Skeletal muscle tissue (tissue), 4 donors: ENCODE data around the gene FAM180B. TPM values are rescaled to one million over a fixed set of nuclear protein-coding genes. Genes with fewer than 3 reads are reported as not detected.

Source experiments
- H3K27ac ChIP-seq: one replicate; pipeline ENCODE4 v1.7.0; 2013; ENCODE audit warnings: mild to moderate bottlenecking, low read depth, low read length, inconsistent platforms
- H3K27me3 ChIP-seq, 3 donors: one replicate each; pipeline ENCODE4 v1.7.0; 2013; ENCODE audit warnings: low read length in 3 of 3; ENCODE audit not compliant: control insufficient read depth in 3 of 3, insufficient read depth in 3 of 3
- H3K36me3 ChIP-seq, 3 donors: one replicate each; pipeline ENCODE4 v1.7.0; 2013; ENCODE audit warnings: low read length in 3 of 3; ENCODE audit not compliant: control insufficient read depth in 3 of 3, insufficient read depth in 3 of 3
- H3K4me1 ChIP-seq, 3 donors: one replicate each; pipeline ENCODE4 v1.7.0; 2013; ENCODE audit warnings: low read length in 3 of 3, mild to moderate bottlenecking in 3 of 3; ENCODE audit not compliant: control insufficient read depth in 3 of 3, insufficient read depth in 3 of 3
- H3K4me3 ChIP-seq, 3 donors: one replicate each; pipeline ENCODE4 v1.7.0; 2013; ENCODE audit warnings: low read length in 3 of 3
- H3K9ac ChIP-seq, 3 donors: one replicate each; pipeline ENCODE4 v1.7.0; 2013; ENCODE audit warnings: low read length in 3 of 3, mild to moderate bottlenecking in 3 of 3, moderate library complexity in 2 of 3, low read depth in 1 of 3
- H3K9me3 ChIP-seq, 3 donors: one replicate each; pipeline ENCODE4 v1.7.0; 2013; ENCODE audit warnings: low read length in 3 of 3; ENCODE audit not compliant: control insufficient read depth in 3 of 3
- total RNA-seq: library from RNA; depleted of rRNA; stranded (reverse); fragments of >200 nt; gene quantifications from one replicate; pipeline ENCODE4 v1.2.3, GENCODE V29; 2014
- donor health status: Osteomylitis.

The FAM180B gene
- total RNA-seq, 1 donor from 2014 or later, result 2.1 TPM

GRCh38 chr11:47607380-47607779 is 20.9 kb downstream of the FAM180B start:
- H3K36me3 ChIP-seq, result peaks cover 0 to 11% (median 0%) of the 10 kb centered on the region in 3 donors
- peaks cover 3 to 14% (median 3%) of the 10 kb centered on the region in 3 donors for H3K4me1 ChIP-seq
- no peak overlapping the region for H3K9ac ChIP-seq
- no peaks in the 10 kb centered on the region for H3K27me3 ChIP-seq
- H3K27ac ChIP-seq, result no peak overlapping the region
- no peaks in the 10 kb centered on the region for H3K9me3 ChIP-seq
- no peak overlapping the region for H3K4me3 ChIP-seq

GRCh38 chr11:47609675-47610074 is 23.2 kb downstream of the FAM180B start:
- H3K27me3 ChIP-seq, result no peaks in the 10 kb centered on the region
- no peaks in the 10 kb centered on the region for H3K9me3 ChIP-seq
- H3K9ac ChIP-seq, result no peak overlapping the region
- H3K36me3 ChIP-seq, result peaks cover 0 to 11% (median 0%) of the 10 kb centered on the region in 3 donors
- H3K4me3 ChIP-seq, result no peak overlapping the region
- no peak overlapping the region for H3K27ac ChIP-seq
- H3K4me1 ChIP-seq, result peaks cover 3 to 14% (median 3%) of the 10 kb centered on the region in 3 donors

DNA sequence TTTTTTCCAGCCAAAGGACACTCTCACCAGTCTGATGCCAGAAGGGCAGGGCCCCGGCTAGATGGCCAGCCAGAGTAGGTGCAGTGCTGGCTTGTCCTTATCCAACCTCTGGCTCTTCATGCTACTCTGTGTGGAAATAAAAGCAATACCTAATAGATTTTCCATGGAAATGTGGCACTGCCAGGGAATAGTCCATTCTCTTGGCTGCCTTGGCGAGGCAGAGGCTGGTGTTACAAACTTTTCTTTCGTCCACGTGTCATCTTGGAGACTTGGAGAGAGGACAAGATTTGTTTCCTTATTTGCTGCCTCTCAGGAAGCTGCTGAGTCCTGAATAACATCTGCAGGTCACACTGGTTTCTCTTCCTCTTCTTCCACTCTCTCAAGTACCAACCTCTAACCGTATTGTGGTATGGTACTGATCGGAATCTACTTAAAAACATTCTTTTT is 24.9 kb downstream of the FAM180B start:
- Histone ChIP-seq H3K36me3 (peaks cover 0 to 11% (median 0%) of the 10 kb centered on the region in 3 donors), H3K4me1 (peaks cover 3 to 14% (median 3%) of the 10 kb centered on the region in 3 donors), H3K27me3 (no peaks in the 10 kb centered on the region), H3K4me3 (no peak overlapping the region), H3K9me3 (no peaks in the 10 kb centered on the region), H3K9ac (no peak overlapping the region), H3K27ac (no peak overlapping the region)

GRCh38 chr11:47615249-47615648 is 28.8 kb downstream of the FAM180B start:
- Histone ChIP-seq H3K4me3 (no peak overlapping the region), H3K9ac (no peak overlapping the region), H3K27me3 (no peaks in the 10 kb centered on the region), H3K4me1 (peaks cover 0 to 3% (median 0%) of the 10 kb centered on the region in 3 donors), H3K9me3 (no peaks in the 10 kb centered on the region), H3K27ac (no peak overlapping the region), H3K36me3 (peaks cover 4 to 17% (median 17%) of the 10 kb centered on the region in 3 donors)

DNA sequence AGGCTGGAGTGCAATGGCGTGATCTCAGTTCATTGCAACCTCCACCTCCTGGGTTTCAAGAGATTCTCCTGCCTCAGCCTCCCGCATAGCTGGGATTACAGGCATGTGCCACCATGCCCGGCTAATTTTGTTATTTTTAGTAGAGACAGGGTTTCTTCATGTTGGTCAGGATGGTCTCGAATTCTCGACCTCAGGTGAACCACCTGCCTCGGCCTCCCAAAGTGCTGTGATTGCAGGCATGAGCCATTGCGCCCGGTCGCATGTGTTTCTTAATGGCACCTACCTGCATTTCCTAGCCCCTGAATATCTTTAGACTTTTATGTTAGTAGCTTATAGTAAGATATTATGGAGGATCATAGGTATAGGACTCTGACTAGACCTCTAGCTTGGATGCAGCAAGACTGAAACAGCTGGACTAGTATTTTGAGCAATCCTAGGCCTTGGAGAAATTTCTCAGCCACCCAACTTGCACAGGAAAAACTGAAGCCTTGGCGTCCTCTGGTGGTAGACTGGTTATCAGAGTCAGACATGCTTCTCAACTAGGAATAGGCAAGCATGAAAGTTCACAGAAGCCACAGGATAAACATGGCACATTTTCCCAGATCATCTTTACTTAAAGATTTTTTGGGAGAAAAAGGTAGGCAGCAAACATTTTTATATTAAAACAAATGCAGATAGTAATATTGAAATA is 30.4 kb downstream of the FAM180B start:
- Histone ChIP-seq H3K9me3 (no peaks in the 10 kb centered on the region), H3K36me3 (peaks cover 13 to 30% (median 24%) of the 10 kb centered on the region in 3 donors), H3K27me3 (no peaks in the 10 kb centered on the region), H3K4me1 (no peaks in the 10 kb centered on the region), H3K9ac (no peak overlapping the region), H3K27ac (no peak overlapping the region), H3K4me3 (no peak overlapping the region)

GRCh38 chr11:47617417-47617809 is 30.9 kb downstream of the FAM180B start:
- no peak overlapping the region for H3K4me3 ChIP-seq
- no peak overlapping the region for H3K27ac ChIP-seq
- H3K36me3 ChIP-seq, result peaks cover 18 to 35% (median 29%) of the 10 kb centered on the region in 3 donors
- H3K9me3 ChIP-seq, result no peaks in the 10 kb centered on the region
- no peaks in the 10 kb centered on the region for H3K27me3 ChIP-seq
- H3K4me1 ChIP-seq, result no peaks in the 10 kb centered on the region
- no peak overlapping the region for H3K9ac ChIP-seq

DNA sequence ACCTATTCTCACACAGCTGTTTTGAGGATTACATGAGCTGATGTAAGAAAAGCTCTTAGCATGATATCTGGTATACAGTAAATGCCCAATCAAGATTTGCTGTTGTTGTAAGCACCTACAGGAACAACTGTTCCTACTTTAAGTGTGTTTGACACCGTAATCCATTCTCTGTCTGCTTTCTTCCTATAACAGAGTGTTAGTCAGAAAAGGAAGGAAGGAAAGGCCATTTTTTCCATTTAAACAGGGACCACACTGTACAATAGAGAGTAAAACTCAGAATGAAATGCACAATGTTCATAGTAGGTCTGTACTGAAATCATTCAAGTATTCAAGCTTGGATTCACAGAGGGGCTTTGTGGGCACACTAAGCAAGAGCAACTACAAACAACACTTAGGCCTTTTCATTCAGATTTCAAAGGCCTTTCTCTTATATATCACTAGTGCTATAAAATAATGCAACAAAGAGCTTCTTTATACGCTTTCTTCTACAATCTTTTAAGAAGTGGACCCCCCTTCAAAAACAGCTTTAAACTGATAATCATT is 34.4 kb downstream of the FAM180B start:
- H3K36me3 ChIP-seq, result peaks cover 29 to 55% (median 51%) of the 10 kb centered on the region in 3 donors

DNA sequence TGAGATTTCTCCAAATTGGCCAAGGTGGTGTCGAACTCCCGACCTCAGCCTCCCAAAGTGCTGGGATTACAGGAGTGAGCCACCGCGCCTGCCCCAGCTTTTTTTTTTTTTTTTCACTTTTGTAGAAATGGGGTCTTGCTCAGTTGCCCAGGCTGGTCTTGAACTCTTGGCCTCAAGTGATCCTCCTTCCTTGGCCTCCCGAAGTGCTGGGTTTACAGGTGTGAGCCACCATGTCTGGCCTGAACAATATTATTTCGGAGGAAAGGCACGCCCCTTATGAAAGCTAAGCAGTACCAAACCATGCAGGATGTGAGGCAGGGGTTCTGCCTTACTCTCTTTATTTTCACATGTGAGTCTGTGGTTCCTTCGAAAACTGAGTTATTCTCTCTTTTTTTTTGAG is 39.8 kb downstream of the FAM180B start:
- Histone ChIP-seq H3K9me3 (no peaks in the 10 kb centered on the region), H3K27ac (no peak overlapping the region), H3K36me3 (peaks cover 33 to 66% (median 65%) of the 10 kb centered on the region in 3 donors), H3K27me3 (no peaks in the 10 kb centered on the region), H3K9ac (no peak overlapping the region), H3K4me3 (no peak overlapping the region), H3K4me1 (no peaks in the 10 kb centered on the region)

More for the DNA sequence above, 34.4 kb downstream of the FAM180B start:
- Histone ChIP-seq H3K9me3 (no peaks in the 10 kb centered on the region), H3K9ac (no peak overlapping the region), H3K4me1 (no peaks in the 10 kb centered on the region), H3K27me3 (no peaks in the 10 kb centered on the region), H3K27ac (no peak overlapping the region), H3K4me3 (no peak overlapping the region)

GRCh38 chr11:47628026-47628425 is 41.5 kb downstream of the FAM180B start:
- Histone ChIP-seq H3K4me3 (no peak overlapping the region), H3K27me3 (no peaks in the 10 kb centered on the region), H3K27ac (no peak overlapping the region), H3K9me3 (no peaks in the 10 kb centered on the region), H3K9ac (no peak overlapping the region), H3K36me3 (peaks cover 26 to 65% (median 62%) of the 10 kb centered on the region in 3 donors), H3K4me1 (no peaks in the 10 kb centered on the region)

DNA sequence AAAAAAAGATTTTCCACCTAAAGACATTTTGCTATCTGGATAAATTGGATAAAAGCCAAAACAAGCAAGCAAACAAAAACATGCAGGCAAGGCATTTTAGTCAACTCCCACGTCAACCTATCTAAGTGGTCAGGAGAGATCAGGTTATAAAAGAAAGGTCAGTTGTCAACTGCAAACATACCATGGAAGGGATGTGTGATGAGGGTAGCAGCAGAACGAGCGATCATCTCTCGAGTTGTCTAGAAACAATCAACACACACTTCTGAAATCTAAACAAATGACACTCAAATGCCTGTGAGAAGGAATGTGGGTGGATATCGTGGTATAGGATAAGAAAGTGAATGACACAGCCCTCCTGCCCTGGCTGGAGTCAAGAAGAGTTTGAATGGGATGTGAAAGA is 45.0 kb downstream of the FAM180B start:
- Histone ChIP-seq H3K9ac (no peak overlapping the region), H3K27me3 (no peaks in the 10 kb centered on the region), H3K36me3 (peaks cover 30 to 60% (median 55%) of the 10 kb centered on the region in 3 donors)

More for the DNA sequence above, 45.0 kb downstream of the FAM180B start:
- Histone ChIP-seq H3K4me1 (no peaks in the 10 kb centered on the region), H3K9me3 (no peaks in the 10 kb centered on the region), H3K27ac (no peak overlapping the region), H3K4me3 (no peak overlapping the region)
